SU-DHL-6 (cell line): ENCODE results near the gene KLHDC8A.

Experiments
- CTCF ChIP-seq: fragments of 200-600 bp; sonication (generic); IDR thresholded peaks from one replicate; pipeline ENCODE4 v1.5.1; 2017; ENCODE audit warnings: antibody characterized with exemption, mild to moderate bottlenecking, low read length, moderate library complexity; ENCODE audit not compliant: insufficient read depth, poor library complexity, severe bottlenecking
- EZH2phosphoT487 ChIP-seq: fragments of 200-600 bp; sonication (generic), shearing (Covaris generic); conservative IDR thresholded peaks from 2 replicates; pipeline ENCODE4 v1.6.1; 2018; ENCODE audit warnings: mild to moderate bottlenecking, antibody characterized with exemption, low read length, moderate library complexity, mixed read lengths

- no peak for TF ChIP-seq CTCF
- TF ChIP-seq EZH2phosphoT487, result no peak
Measured at GRCh38 chr1:205369701-205370123, 13.0 kb upstream of the KLHDC8A start.
